ENCODE data around the gene ITPK1. TPM values are rescaled to one million over a fixed set of nuclear protein-coding genes. Genes with fewer than 3 reads are reported as not detected.

ITPK1 gene
- total RNA-seq, 1 experiment from 2014 or later, result 66.2 TPM

GRCh38 chr14:92925446-92925845 is 190.3 kb downstream of the ITPK1 start:
- no peak overlapping the region for H3K27ac ChIP-seq (ENCODE audit: low read length)
- no peak overlapping the region for H3K9ac ChIP-seq (ENCODE audit: low read length)
- no peak overlapping the region for H3K4me3 ChIP-seq (ENCODE audit: low read length)
- no peak overlapping the region for H2AFZ ChIP-seq (ENCODE audit: low read length)
- DNase-seq, result no peak
- H3K4me2 ChIP-seq (ENCODE audit: low read length), result no peak overlapping the region
- ATAC-seq, result no peak
- H3K9me2 ChIP-seq (replicated peaks; ENCODE audit: low read length), result no peaks in the 10 kb centered on the region
- no peaks in the 10 kb centered on the region for H3K9me3 ChIP-seq (ENCODE audit: low read length)
- no TSS peak for BruUV-seq (replicated peaks)
- no peaks in the 10 kb centered on the region for H3K4me1 ChIP-seq (ENCODE audit: insufficient read depth, low read length)
- POLR2A ChIA-PET (ENCODE audit: unreplicated experiment), result no interaction called here
- H3F3A ChIP-seq (ENCODE audit: low read length, unreplicated experiment), result no peaks in the 10 kb centered on the region
- intact Hi-C loops (cut with micrococcal nuclease), result no loop called here
- CTCF ChIA-PET, result no interaction called here
- no peaks in the 10 kb centered on the region for H3K36me3 ChIP-seq (ENCODE audit: low read depth, low read length)
- H3K79me2 ChIP-seq (ENCODE audit: low read length), result no peaks in the 10 kb centered on the region
- no peak for TF ChIP-seq EZH2phosphoT487 (IDR thresholded peaks at IDR 0.05; ENCODE audit: borderline replicate concordance, low read length)
- no peak for TF ChIP-seq CTCF (conservative IDR thresholded peaks at IDR 0.05; ENCODE audit: low read depth, low read length)
- TF ChIP-seq EZH2 (IDR thresholded peaks at IDR 0.05; ENCODE audit: low read length, unreplicated experiment), result no peak
- H4K20me1 ChIP-seq (ENCODE audit: low read length), result no peaks in the 10 kb centered on the region
- no peaks in the 10 kb centered on the region for H3K27me3 ChIP-seq (ENCODE audit: low read length)

GRCh38 chr14:92924247-92924646 is 191.5 kb downstream of the ITPK1 start:
- ATAC-seq, result 0 out of 2 replicates have a peak, but pooled peaks have one; percentile 11

GRCh38 chr14:92923744-92924103 is 192.0 kb downstream of the ITPK1 start:
- ChIA-PET POLR2A (ENCODE audit: unreplicated experiment) (no interaction called here), CTCF (no interaction called here)
- no peaks in the 10 kb centered on the region for H3K79me2 ChIP-seq (ENCODE audit: low read length)
- H3K4me1 ChIP-seq (ENCODE audit: insufficient read depth, low read length), result no peaks in the 10 kb centered on the region
- H3K9me3 ChIP-seq (ENCODE audit: low read length), result no peaks in the 10 kb centered on the region
- no peak for DNase-seq
- H2AFZ ChIP-seq (ENCODE audit: low read length), result no peak overlapping the region
- no peak overlapping the region for H3K4me3 ChIP-seq (ENCODE audit: low read length)
- ATAC-seq, result no peak
- intact Hi-C loops (cut with micrococcal nuclease), result no loop called here
- no peaks in the 10 kb centered on the region for H3K9me2 ChIP-seq (replicated peaks; ENCODE audit: low read length)
- TF ChIP-seq CTCF (conservative IDR thresholded peaks at IDR 0.05; ENCODE audit: low read depth, low read length), result no peak
- no peak for TF ChIP-seq EZH2 (IDR thresholded peaks at IDR 0.05; ENCODE audit: low read length, unreplicated experiment)
- TF ChIP-seq EZH2phosphoT487 (IDR thresholded peaks at IDR 0.05; ENCODE audit: borderline replicate concordance, low read length), result no peak
- no peak overlapping the region for H3K27ac ChIP-seq (ENCODE audit: low read length)
- H4K20me1 ChIP-seq (ENCODE audit: low read length), result no peaks in the 10 kb centered on the region
- H3K27me3 ChIP-seq (ENCODE audit: low read length), result no peaks in the 10 kb centered on the region
- H3K36me3 ChIP-seq (ENCODE audit: low read depth, low read length), result no peaks in the 10 kb centered on the region
- no peaks in the 10 kb centered on the region for H3F3A ChIP-seq (ENCODE audit: low read length, unreplicated experiment)
- no peak overlapping the region for H3K9ac ChIP-seq (ENCODE audit: low read length)
- no peak overlapping the region for H3K4me2 ChIP-seq (ENCODE audit: low read length)
- no TSS peak for BruUV-seq (replicated peaks)

More at GRCh38 chr14:92924247-92924646, 191.5 kb downstream of the ITPK1 start:
- BruUV-seq (replicated peaks), result no TSS peak
- intact Hi-C loops (cut with micrococcal nuclease), result no loop called here
- Histone ChIP-seq H3K79me2 (ENCODE audit: low read length) (no peaks in the 10 kb centered on the region), H2AFZ (ENCODE audit: low read length) (no peak overlapping the region), H3K27me3 (ENCODE audit: low read length) (no peaks in the 10 kb centered on the region), H3K9ac (ENCODE audit: low read length) (no peak overlapping the region), H3K27ac (ENCODE audit: low read length) (no peak overlapping the region), H3K36me3 (ENCODE audit: low read depth, low read length) (no peaks in the 10 kb centered on the region), H3K9me3 (ENCODE audit: low read length) (no peaks in the 10 kb centered on the region), H4K20me1 (ENCODE audit: low read length) (no peaks in the 10 kb centered on the region), H3K4me1 (ENCODE audit: insufficient read depth, low read length) (no peaks in the 10 kb centered on the region), H3K4me2 (ENCODE audit: low read length) (no peak overlapping the region), H3K4me3 (ENCODE audit: low read length) (no peak overlapping the region), H3F3A (ENCODE audit: low read length, unreplicated experiment) (no peaks in the 10 kb centered on the region), H3K9me2 (replicated peaks; ENCODE audit: low read length) (no peaks in the 10 kb centered on the region)
- TF ChIP-seq EZH2phosphoT487 (IDR thresholded peaks at IDR 0.05; ENCODE audit: borderline replicate concordance, low read length) (no peak), EZH2 (IDR thresholded peaks at IDR 0.05; ENCODE audit: low read length, unreplicated experiment) (no peak), CTCF (conservative IDR thresholded peaks at IDR 0.05; ENCODE audit: low read depth, low read length) (no peak)
- ChIA-PET CTCF (no interaction called here), POLR2A (ENCODE audit: unreplicated experiment) (no interaction called here)
- DNase-seq, result no peak

Data from PC-3 (cell line).